ENCODE measurements around the gene THRB. TPM values are rescaled to one million over a fixed set of nuclear protein-coding genes. Genes with fewer than 3 reads are reported as not detected.

Gene THRB
- total RNA-seq, 1 donor = 0.36 TPM

- no peaks in the 10 kb centered on the region for H3K4me1 ChIP-seq (ENCODE audit: insufficient read depth, low read length)
- DNase-seq (ENCODE audit: insufficient read length, low spot score, missing footprints) = no peak
Measured at GRCh38 chr3:24526640-24527212, 32.1 kb upstream of the THRB start.

GRCh38 chr3:24525557-24525956 is 30.9 kb upstream of the THRB start:
- TF ChIP-seq CTCF (IDR thresholded peaks at IDR 0.05; ENCODE audit: extremely low read depth, low read depth, low read length) = no peak
- H3K4me3 ChIP-seq (ENCODE audit: insufficient read depth, low read length) = no peak overlapping the region
- H2AFZ ChIP-seq (ENCODE audit: low read length) = no peak overlapping the region
- H3K27me3 ChIP-seq (ENCODE audit: insufficient read depth, low read length) = peaks cover 18% of the 10 kb centered on the region
- no peaks in the 10 kb centered on the region for H3K36me3 ChIP-seq (ENCODE audit: insufficient read depth, low read length)
- H3K4me2 ChIP-seq (ENCODE audit: insufficient read depth, low read length) = no peak overlapping the region
- no peaks in the 10 kb centered on the region for H4K20me1 ChIP-seq (ENCODE audit: insufficient read depth, low read length)
- H3K4me1 ChIP-seq (ENCODE audit: insufficient read depth, low read length) = no peaks in the 10 kb centered on the region
- H3K27ac ChIP-seq (ENCODE audit: low read depth, low read length) = no peak overlapping the region
- no peak for DNase-seq (ENCODE audit: insufficient read length, low spot score, missing footprints)
- H3K9me3 ChIP-seq (ENCODE audit: low read depth, low read length) = no peaks in the 10 kb centered on the region
- no peaks in the 10 kb centered on the region for H3K79me2 ChIP-seq (ENCODE audit: insufficient read depth, low read length)

More at GRCh38 chr3:24526640-24527212, 32.1 kb upstream of the THRB start:
- H3K9me3 ChIP-seq (ENCODE audit: low read depth, low read length) = no peaks in the 10 kb centered on the region
- H3K4me2 ChIP-seq (ENCODE audit: insufficient read depth, low read length) = no peak overlapping the region
- no peak overlapping the region for H3K4me3 ChIP-seq (ENCODE audit: insufficient read depth, low read length)
- no peaks in the 10 kb centered on the region for H3K36me3 ChIP-seq (ENCODE audit: insufficient read depth, low read length)
- peaks cover 10% of the 10 kb centered on the region for H3K27me3 ChIP-seq (ENCODE audit: insufficient read depth, low read length)
- no peaks in the 10 kb centered on the region for H4K20me1 ChIP-seq (ENCODE audit: insufficient read depth, low read length)
- no peak overlapping the region for H2AFZ ChIP-seq (ENCODE audit: low read length)
- no peaks in the 10 kb centered on the region for H3K79me2 ChIP-seq (ENCODE audit: insufficient read depth, low read length)
- H3K27ac ChIP-seq (ENCODE audit: low read depth, low read length) = no peak overlapping the region
- TF ChIP-seq CTCF (IDR thresholded peaks at IDR 0.05; ENCODE audit: extremely low read depth, low read depth, low read length) = no peak

GRCh38 chr3:24525022-24525421 is 30.4 kb upstream of the THRB start:
- Histone ChIP-seq H3K27ac (ENCODE audit: low read depth, low read length) (no peak overlapping the region), H3K27me3 (ENCODE audit: insufficient read depth, low read length) (peaks cover 23% of the 10 kb centered on the region), H3K4me1 (ENCODE audit: insufficient read depth, low read length) (no peaks in the 10 kb centered on the region), H3K4me2 (ENCODE audit: insufficient read depth, low read length) (no peak overlapping the region), H3K9me3 (ENCODE audit: low read depth, low read length) (no peaks in the 10 kb centered on the region), H3K36me3 (ENCODE audit: insufficient read depth, low read length) (no peaks in the 10 kb centered on the region), H3K4me3 (ENCODE audit: insufficient read depth, low read length) (no peak overlapping the region), H2AFZ (ENCODE audit: low read length) (no peak overlapping the region), H3K79me2 (ENCODE audit: insufficient read depth, low read length) (no peaks in the 10 kb centered on the region), H4K20me1 (ENCODE audit: insufficient read depth, low read length) (no peaks in the 10 kb centered on the region)
- no peak for DNase-seq (ENCODE audit: insufficient read length, low spot score, missing footprints)
- no peak for TF ChIP-seq CTCF (IDR thresholded peaks at IDR 0.05; ENCODE audit: extremely low read depth, low read depth, low read length)

GRCh38 chr3:24523988-24524727 is 29.5 kb upstream of the THRB start:
- H3K9me3 ChIP-seq (ENCODE audit: low read depth, low read length) = no peaks in the 10 kb centered on the region
- no peaks in the 10 kb centered on the region for H3K4me1 ChIP-seq (ENCODE audit: insufficient read depth, low read length)
- peaks cover 24% of the 10 kb centered on the region for H3K27me3 ChIP-seq (ENCODE audit: insufficient read depth, low read length)
- H3K36me3 ChIP-seq (ENCODE audit: insufficient read depth, low read length) = no peaks in the 10 kb centered on the region
- H4K20me1 ChIP-seq (ENCODE audit: insufficient read depth, low read length) = no peaks in the 10 kb centered on the region
- no peak overlapping the region for H3K27ac ChIP-seq (ENCODE audit: low read depth, low read length)
- no peak for TF ChIP-seq CTCF (IDR thresholded peaks at IDR 0.05; ENCODE audit: extremely low read depth, low read depth, low read length)
- no peak overlapping the region for H3K4me3 ChIP-seq (ENCODE audit: insufficient read depth, low read length)
- DNase-seq (ENCODE audit: insufficient read length, low spot score, missing footprints) = no peak
- H3K79me2 ChIP-seq (ENCODE audit: insufficient read depth, low read length) = no peaks in the 10 kb centered on the region
- no peak overlapping the region for H2AFZ ChIP-seq (ENCODE audit: low read length)
- H3K4me2 ChIP-seq (ENCODE audit: insufficient read depth, low read length) = no peak overlapping the region

All from osteoblast (primary cell).